Calu3 (cell line): ENCODE measurements around the gene LHPP. TPM values are rescaled to one million over a fixed set of nuclear protein-coding genes. Genes with fewer than 3 reads are reported as not detected.

Experiments used
- BruUV-seq: library from RNA; stranded (reverse); fragments of 400-500 nt; replicated peaks from 2 replicates; lab custom pipeline; 2021; lab: Mats Ljungman, UMichigan
- CTCF ChIA-PET: fragments of 300-600 bp; sonication (Branson Sonifier 250); formaldehyde crosslinking; loops from one replicate; lab custom pipeline; 2022; ENCODE audit warnings: antibody characterized with exemption; lab: Charles Lee
- DNase-seq: peaks from one replicate; pipeline ENCODE4 v3.0.0; 2022
- H3K27ac Mint-ChIP-seq: one replicate; pipeline ENCODE4 v1.8.0; 2022; ENCODE audit warnings: mixed read lengths; ENCODE audit not compliant: unreplicated experiment
- H3K27me3 Mint-ChIP-seq: one replicate; pipeline ENCODE4 v1.8.0; 2022; ENCODE audit warnings: mixed read lengths; ENCODE audit not compliant: unreplicated experiment
- H3K36me3 Mint-ChIP-seq: one replicate; pipeline ENCODE4 v1.8.0; 2022; ENCODE audit warnings: mild to moderate bottlenecking, moderate library complexity, mixed read lengths; ENCODE audit not compliant: insufficient read depth, unreplicated experiment
- H3K4me1 Mint-ChIP-seq: one replicate; pipeline ENCODE4 v1.8.0; 2022; ENCODE audit warnings: mild to moderate bottlenecking, low read depth, mixed read lengths; ENCODE audit not compliant: unreplicated experiment
- H3K4me3 Mint-ChIP-seq: one replicate; pipeline ENCODE4 v1.8.0; 2022; ENCODE audit warnings: mild to moderate bottlenecking, low read depth, moderate library complexity, mixed read lengths; ENCODE audit not compliant: unreplicated experiment
- H3K9me3 Mint-ChIP-seq: one replicate; pipeline ENCODE4 v1.8.0; 2022; ENCODE audit warnings: low read depth, mixed read lengths; ENCODE audit not compliant: unreplicated experiment
- CTCF ChIP-seq: fragments of 200-600 bp; IDR thresholded peaks from one replicate; pipeline ENCODE4 v1.8.0; 2022; ENCODE audit warnings: antibody characterized with exemption; ENCODE audit not compliant: unreplicated experiment
- intact Hi-C: fragments of 100-400 bp; cut with micrococcal nuclease; formaldehyde crosslinking; loops from one replicate; pipeline ENCODE4 v1.10.0; 2022; ENCODE audit not compliant: unreplicated experiment
- total RNA-seq: library from RNA; stranded (reverse); gene quantifications from 2 replicates; pipeline ENCODE4 v1.2.3, GENCODE V29; 2022

The LHPP gene
- total RNA-seq, 1 experiment from 2014 or later: 12.0 TPM

GRCh38 chr10:124636271-124636995, 174.8 kb downstream of the LHPP start:
- Mint-ChIP-seq H3K36me3 (no peaks in the 10 kb centered on the region), H3K9me3 (no peaks in the 10 kb centered on the region), H3K4me3 (no peak overlapping the region), H3K27ac (no peak overlapping the region), H3K27me3 (no peaks in the 10 kb centered on the region), H3K4me1 (no peaks in the 10 kb centered on the region)
- intact Hi-C loops: no loop called here
- no peak for TF ChIP-seq CTCF
- CTCF ChIA-PET: no interaction called here
- BruUV-seq: no TSS peak
- no peak for DNase-seq

DNA sequence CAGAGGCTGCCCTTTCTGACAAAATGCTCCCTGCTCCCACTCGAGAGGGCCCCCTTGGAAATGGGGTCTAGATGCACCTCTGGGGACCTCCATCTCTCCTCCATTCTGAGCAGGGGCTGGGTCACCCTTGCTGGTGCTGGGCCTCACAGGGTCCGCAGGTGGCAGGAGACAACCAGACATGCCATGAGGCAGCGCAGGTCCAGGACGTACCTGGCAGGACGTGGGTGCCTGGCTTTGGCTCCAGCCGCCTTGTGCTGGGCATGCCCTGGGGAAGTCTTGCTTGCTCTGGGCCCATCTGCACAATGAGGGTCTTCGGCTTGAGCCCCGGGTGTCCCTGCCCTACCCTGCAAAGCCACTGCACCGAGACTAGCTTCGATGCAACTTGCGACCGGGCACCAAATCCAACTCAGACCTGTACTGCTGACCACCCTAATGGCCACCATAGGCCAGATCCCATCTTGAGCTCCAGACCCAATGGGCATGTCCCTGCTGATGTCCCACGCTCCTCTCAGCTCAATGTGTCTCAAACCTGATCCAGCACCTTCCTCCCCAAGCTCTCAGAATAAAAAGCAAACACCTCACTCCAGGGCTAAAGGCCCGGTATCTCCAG, 175.6 kb downstream of the LHPP start:
- no peak for TF ChIP-seq CTCF
- Mint-ChIP-seq H3K4me3 (no peak overlapping the region), H3K9me3 (no peaks in the 10 kb centered on the region), H3K27me3 (no peaks in the 10 kb centered on the region), H3K4me1 (no peaks in the 10 kb centered on the region), H3K36me3 (no peaks in the 10 kb centered on the region), H3K27ac (no peak overlapping the region)
- DNase-seq: no peak
- BruUV-seq: no TSS peak
- intact Hi-C loops: no loop called here
- CTCF ChIA-PET: no interaction called here

DNA sequence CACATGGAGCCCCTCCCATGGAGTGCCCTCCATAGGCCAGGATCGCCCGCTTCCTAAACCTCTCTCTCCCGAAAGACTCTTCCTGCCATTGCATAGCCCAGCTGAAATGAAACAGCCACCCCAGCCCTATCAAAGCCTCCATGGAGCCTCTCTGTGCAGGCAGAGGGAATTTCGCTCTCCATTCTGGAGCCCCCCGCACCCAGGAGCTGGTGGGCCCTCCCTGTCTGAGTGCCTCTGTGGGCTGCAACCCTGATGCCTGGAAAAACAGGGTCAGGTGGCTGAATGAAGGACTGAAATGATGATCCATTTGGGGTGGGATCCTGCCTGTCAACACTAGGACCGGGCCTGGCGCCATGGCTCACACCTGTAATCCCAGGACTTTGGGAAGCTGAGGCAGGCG, 176.1 kb downstream of the LHPP start:
- no peak overlapping the region for H3K27ac Mint-ChIP-seq
- no peak for TF ChIP-seq CTCF
- no peaks in the 10 kb centered on the region for H3K36me3 Mint-ChIP-seq
- no peaks in the 10 kb centered on the region for H3K27me3 Mint-ChIP-seq
- BruUV-seq: no TSS peak
- H3K4me3 Mint-ChIP-seq: no peak overlapping the region
- intact Hi-C loops: no loop called here
- H3K9me3 Mint-ChIP-seq: no peaks in the 10 kb centered on the region
- CTCF ChIA-PET: no interaction called here
- no peaks in the 10 kb centered on the region for H3K4me1 Mint-ChIP-seq
- DNase-seq: no peak

- no peaks in the 10 kb centered on the region for H3K4me1 Mint-ChIP-seq
- H3K9me3 Mint-ChIP-seq: no peaks in the 10 kb centered on the region
- no peak for TF ChIP-seq CTCF
- no peak for DNase-seq
- H3K27ac Mint-ChIP-seq: no peak overlapping the region
- H3K36me3 Mint-ChIP-seq: no peaks in the 10 kb centered on the region
- intact Hi-C loops: no loop called here
- CTCF ChIA-PET: no interaction called here
- no TSS peak for BruUV-seq
- H3K27me3 Mint-ChIP-seq: no peaks in the 10 kb centered on the region
- no peak overlapping the region for H3K4me3 Mint-ChIP-seq
Observed at GRCh38 chr10:124639206-124639605, 177.6 kb downstream of the LHPP start.
